GOT3 (cell line): Measurements from ENCODE around the gene MAP2K5.

Experiments
- DNase-seq: peaks from one replicate; lab custom pipeline; 2025; ENCODE audit warnings: mixed read lengths; lab: John Stamatoyannopoulos, UW

The MAP2K5 gene

GRCh38 chr15:67806536-67806935 is 264.0 kb downstream of the MAP2K5 start:
- no peak for DNase-seq

DNA sequence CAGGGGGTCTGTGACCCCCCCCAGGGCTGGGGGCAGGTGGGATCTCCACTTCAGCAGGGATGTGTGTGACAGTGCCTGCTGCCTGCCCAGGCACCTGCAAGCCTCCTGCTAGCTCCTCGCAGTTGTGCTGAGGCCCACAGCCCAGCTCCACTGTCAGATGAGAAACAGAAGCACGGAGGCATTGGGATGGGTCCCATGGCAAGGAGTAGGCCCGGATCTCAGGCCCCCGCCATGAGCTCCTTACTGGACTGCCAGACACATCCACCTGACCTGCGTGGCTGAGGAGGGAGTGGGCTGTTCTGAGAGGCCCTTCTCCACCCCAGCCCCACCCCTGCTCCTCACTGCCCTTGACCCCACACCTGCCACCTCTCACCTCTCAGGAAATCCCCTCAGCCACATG is 264.6 kb downstream of the MAP2K5 start:
- no peak for DNase-seq

DNA sequence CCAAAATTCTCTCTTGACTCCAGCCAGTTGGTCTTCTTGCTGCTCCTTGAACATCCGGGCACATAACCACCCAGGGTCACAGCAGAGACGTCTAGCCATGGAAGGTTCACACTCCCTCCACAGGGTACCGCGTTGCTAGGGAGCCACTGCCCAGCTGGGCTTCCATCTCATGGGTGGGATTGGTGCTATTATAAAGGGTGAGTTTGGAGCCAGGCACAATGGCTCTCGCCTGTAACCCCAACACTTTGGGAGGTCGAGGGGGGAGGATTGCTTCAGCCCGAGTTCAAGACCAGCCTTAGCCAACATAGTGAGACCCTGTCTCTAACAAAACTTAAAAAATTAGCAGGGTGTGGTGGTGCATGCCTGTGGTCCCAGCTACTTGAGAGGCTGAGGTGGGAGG is 265.3 kb downstream of the MAP2K5 start:
- no peak for DNase-seq

DNA sequence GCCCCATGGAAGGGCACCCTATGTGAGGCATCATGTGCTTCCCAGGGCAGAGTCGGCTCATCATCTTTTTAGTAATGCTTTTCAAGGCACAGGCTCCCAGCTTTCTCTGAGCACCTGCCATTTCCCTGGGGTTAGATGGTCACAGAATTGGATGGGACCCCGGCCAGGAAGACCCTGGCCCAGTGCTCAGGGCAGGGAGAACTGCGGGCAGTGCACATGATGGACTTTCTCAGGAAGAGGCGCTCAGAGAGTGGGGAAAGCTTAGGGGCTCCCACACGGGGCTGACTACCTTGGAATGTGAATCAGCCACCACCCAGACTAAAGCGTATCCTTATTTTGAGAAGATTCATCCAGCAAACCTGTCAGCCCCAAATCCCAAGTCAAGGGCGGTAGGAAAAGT is 266.3 kb downstream of the MAP2K5 start:
- DNase-seq, result no peak

DNA sequence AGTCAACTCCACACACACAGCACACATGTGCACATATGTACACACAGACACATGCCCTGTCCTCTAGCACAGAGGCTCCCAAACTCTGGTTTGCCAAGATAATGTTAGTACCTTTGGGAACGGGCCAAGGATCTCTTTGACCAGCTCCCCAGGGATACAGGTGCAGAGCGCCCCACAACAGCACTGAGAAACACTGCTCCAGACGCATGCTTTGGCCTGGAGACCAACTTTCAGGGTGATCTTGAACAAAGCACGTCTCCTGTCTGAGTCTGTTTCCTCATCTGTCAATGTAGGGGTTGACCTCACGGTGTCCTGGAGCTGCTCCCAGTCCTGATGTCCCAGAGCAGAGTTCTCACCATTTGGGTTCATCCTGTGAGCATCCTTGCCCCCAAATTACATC is 266.9 kb downstream of the MAP2K5 start:
- DNase-seq, result no peak

DNA sequence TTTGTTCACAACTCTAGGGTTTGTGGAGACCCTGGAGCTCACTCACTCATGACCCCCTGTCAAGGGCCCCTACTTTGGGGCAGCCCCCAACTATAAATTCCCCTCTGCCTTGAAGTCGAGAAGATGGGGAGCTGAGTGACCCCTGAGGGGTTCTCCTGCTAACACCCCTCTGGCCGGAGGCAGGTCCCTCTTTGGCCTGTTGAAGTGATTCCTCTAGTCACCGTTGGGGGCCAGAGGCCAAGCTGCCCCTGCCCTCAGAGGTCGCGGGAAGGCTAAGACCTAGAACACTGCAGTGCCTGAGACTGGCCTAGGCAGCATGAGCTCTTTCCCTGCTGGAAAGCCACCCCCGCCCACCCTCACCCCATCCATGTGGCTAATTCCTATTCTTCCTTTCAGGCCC is 267.4 kb downstream of the MAP2K5 start:
- DNase-seq, result no peak

DNA sequence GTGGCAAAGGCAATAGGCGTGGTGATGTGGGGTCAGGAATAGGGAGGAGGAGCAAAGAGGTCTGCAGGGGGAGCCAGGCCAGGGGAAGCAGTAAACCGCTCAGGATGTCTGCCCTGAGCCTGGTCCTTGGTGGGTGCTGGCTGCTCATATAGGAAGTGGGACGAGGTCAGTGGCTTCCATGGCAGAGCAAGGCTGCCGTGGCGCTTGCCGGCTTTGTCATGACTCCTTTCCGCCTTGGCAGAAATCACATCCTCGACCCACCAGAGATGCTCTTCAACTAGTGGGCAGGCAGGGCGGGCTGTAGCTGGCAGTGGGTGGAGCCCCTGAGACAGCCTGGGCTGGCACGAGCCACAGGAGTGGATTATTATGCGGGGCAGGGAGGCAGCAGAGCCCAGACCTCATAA is 269.7 kb downstream of the MAP2K5 start:
- DNase-seq, result no peak

DNA sequence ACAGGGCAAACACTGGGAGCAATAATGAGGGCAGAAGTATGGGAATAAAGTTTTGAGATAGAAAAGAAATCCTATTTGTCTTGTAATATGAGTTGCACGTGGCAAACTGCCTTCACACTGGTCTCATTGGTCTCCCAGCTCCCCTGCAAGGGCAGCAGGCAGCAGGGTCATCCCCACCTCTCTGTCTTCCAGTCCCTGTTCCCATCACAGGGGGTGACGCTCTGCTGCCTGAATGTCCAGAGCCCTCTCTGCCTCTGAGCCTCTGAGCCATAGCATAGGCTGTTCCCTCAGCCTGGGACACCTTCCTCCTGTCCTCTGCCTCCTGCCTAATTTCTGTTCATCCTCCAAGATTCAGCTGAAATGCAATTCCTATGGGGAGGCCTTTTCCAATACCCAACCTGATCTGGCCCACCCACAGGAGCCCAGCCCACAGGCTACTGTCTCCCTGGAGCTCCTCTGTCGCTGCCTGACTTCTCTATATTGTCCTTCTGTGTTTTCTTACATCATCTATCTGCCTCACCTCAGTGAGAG is 270.7 kb downstream of the MAP2K5 start:
- DNase-seq, result no peak

DNA sequence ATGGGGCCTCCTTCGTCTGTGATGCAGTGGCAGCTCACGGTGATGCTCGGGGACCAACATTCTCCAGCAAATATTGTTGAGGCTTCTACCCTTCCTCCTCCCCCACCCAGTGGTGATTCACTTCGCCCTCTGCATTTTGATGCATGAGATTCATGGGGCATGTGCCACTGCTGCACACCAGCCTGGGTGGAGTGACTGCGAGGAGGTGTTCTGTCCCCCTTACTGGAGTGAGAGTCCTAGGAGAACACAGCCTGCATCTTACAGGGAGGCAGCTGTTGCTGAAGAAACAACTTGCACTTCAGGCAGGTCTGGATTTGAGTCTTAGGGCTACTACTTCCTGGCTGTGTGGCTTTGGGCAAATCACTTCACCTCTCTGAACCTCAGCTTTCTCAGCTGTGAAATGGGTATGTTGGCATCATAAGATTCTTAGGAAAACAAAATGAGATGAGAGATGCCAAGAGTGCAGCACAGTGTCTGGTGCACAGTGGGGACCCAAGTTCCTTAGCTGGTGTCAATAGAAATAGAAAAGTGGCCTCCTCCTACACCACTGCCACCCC is 272.6 kb downstream of the MAP2K5 start:
- no peak for DNase-seq

GRCh38 chr15:67816668-67817067 is 274.2 kb downstream of the MAP2K5 start:
- DNase-seq, result no peak

GRCh38 chr15:67818464-67818863 is 276.0 kb downstream of the MAP2K5 start:
- DNase-seq, result no peak

DNA sequence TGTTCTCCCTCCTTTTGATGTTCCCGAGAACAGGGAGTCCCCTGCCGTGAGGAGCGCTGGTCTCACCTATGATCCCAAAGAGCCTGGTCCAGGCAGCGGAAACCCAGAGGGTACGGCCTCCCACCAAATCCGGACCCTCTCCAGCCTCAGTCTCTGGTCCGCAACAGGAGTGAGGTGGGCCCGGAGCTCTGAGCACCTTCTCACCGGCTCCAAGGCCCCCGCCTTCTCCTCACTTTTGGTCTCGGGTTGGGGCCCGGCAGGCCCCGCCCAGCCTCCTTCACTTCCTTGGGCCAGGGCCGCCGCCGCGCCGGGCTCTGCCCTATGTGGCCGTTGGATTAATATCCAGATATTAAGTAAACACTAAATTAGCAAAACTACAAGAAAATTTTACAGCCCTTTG is 277.1 kb downstream of the MAP2K5 start:
- no peak for DNase-seq

DNA sequence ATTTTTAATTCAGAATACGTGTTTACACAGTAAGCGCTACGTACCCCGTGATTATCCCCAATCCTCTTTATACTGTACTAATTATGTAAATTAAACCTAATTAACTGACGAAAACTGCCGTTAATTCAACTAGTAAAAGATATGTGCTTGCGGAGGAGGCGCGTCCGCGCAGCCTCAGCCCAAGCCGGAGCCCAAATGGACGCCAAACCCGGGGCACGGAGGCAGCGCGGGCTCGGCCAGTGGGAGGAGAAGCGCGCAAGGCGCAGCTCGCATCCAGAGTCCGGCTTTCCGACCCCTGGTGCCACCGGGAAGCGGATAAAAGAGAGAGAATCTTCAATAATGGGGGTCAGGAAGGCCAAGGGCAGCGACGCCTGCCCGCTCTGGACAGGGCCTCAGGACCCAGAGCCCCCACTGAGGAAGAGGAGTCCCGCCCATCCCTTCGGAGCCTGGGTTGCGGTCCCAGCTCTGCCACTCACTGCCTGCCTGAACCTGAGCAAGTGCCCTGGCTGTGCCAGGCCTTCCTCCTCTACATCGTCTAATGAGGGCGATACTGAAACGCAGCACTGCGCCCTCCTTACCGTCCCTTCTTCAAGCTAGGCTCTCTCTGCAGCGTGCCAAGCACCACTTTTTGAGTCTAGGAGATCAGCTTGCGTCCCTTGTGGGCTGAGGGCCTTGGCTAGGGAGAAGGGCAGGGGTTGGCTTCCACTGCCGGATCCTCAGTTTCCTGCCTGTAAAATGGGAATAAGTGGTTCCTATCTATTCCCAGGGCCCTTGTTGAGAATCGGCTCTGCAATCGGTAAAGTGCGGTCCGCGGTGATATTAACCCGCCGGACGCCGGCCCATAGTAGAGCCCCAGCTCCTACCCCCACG is 277.9 kb downstream of the MAP2K5 start:
- DNase-seq, result no peak

GRCh38 chr15:67820992-67821783 is 278.7 kb downstream of the MAP2K5 start:
- DNase-seq, result no peak

DNA sequence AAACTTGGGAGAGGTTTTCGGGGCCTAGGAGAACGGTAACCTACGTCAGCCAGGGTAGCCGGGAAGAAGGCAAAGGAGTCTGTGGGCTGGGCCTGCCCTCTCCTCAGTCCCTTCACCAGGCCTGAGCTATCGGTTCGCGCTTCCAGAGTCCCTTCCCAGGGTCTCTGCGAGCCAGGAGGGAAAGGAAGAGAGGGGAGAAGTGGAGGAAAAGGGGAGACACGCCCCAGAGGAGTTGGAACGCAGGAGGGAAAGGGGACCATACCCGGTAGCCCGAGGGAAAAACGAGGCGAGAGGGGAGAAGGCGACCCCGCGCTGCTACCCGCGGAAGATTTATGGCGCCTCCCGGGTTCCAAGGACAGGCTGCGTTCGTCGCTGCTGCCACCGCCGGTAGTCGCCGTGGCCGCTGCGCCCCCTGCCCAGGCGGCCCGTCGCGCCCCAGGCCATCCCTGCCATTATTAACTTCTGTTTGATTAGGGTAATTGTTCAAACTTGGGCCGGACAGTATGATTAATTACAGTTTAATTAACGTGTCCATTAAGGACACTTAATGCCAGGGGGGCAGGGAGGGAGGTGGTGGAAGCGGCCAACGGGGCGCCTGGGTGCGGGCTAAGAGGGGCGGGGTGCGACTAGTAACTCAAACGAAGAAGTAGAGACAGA is 279.4 kb downstream of the MAP2K5 start:
- no peak for DNase-seq

- DNase-seq, result no peak
Observed at GRCh38 chr15:67822537-67823313, 280.2 kb downstream of the MAP2K5 start.

- DNase-seq, result no peak
Observed at GRCh38 chr15:67823314-67824196, 281.1 kb downstream of the MAP2K5 start.

- DNase-seq, result no peak
Observed at GRCh38 chr15:67824197-67824968, 281.9 kb downstream of the MAP2K5 start.
